ENCODE data around the gene PEX7.
"Not testable (repeated sequence)": the region's sequence is repeated elsewhere in the genome, so short reads cannot be mapped to it uniquely, and the experiment has no call there.

PEX7 gene

DNA sequence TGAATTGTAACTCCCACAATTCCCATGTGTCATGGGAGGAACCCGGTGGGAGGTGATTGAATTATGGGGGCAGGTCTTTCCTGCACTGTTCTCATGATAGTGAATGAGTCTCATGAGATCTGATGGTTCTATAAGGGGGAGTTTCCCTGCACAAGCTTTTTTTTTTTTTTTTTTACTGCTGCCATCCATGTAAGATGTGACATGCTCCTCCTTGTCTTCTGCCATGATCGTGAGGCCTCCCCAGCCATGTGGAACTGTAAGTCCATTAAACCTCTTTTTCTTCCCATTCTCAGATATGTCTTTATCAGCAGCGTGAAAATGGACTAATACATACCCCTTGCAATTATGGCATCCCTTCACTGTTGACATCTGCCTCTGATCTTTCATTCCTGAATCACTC is 82.1 kb downstream of the PEX7 start:
- DNase-seq, result not testable (repeated sequence)

DNA sequence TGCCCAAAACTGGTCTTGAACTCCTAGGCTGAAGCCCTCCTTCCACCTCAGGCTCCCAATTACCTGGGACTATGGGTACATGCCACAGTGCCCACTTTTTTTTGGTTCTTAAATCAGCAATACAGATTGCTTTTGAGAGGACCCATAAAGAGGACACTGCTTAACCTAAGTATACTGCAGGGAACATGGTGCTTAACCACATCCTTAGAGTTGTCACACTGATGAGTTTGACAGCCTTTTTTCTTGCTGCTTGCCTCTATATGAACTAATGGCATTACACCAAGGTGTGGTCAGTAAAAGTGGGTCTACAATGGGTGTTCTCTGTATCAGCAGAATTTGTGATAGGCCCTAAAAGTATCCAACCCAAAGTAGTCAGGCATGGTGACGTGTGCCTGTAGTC is 92.6 kb downstream of the PEX7 start:
- DNase-seq, result no peak

DNA sequence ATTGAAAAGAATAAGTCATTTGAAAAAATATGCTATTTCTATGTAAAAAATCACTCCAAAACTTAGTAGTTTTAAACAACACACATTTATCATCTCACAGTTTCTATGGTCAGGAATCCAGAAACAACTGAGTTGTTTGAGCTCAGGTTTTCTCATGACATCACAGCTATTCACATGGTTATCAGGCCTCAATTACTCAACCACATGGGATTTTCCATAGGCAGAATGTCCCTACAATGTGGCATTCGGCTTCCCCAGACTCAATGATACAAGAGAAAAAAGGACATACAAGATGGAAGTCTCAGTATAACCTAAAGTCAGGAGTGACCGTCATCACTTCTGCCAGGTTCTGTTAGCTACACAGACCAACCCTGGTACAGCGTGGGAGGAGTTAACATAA is 96.3 kb downstream of the PEX7 start:
- DNase-seq, result no peak

DNA sequence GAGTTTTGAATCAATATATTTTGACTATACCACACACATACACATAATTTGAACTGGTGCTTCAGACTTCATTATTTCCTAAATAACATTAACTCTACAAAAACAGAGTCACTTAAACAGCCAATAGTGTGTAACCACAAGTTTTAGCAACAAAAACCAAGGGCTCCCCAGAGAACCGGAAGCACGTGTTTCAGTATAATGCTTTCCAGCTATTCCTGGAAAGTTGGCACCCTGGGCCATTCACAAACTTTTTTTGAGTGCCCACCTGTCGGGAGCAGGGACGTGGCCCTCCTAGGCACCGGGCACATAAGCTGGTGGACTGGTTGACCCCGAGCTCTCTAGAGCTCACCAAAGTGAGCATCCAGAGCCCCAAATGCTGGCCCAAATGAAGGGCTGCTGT is 97.8 kb downstream of the PEX7 start:
- DNase-seq, result peak; percentile 10 to 27

DNA sequence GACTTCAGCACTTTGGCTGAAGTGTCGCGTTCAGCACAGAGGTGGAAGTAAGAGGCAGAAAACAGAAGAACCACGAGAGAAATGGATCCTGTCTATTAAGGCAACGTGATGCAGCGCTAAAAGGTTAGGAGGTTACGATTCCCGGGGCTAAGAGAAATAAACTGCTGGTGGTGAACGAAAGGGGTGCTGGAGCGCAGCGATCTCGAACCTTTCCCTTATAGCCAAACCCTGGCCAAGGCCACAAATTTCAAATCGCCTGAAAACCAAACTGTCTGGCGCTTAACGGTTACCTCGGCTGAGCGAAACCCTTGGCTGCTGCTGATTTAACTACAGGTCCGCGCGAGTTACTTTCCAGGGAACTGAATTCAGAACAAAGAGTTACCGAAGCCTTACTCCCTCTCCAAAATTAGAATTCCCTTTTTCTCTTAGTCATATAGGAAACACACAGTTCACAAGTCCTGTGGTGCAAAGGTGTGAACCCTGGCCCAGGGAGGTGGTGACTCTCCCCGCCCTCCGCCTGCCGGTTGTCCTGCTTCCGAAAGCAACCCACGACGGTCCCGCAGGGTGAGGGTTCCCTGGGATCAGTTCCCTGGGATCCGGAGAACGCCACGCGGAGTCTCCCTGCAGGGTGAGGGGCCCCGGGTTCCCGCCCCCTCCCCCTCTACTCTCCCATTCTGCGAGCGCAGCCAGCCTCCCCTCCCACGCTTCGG is 98.4 kb downstream of the PEX7 start:
- DNase-seq, result no peak

DNA sequence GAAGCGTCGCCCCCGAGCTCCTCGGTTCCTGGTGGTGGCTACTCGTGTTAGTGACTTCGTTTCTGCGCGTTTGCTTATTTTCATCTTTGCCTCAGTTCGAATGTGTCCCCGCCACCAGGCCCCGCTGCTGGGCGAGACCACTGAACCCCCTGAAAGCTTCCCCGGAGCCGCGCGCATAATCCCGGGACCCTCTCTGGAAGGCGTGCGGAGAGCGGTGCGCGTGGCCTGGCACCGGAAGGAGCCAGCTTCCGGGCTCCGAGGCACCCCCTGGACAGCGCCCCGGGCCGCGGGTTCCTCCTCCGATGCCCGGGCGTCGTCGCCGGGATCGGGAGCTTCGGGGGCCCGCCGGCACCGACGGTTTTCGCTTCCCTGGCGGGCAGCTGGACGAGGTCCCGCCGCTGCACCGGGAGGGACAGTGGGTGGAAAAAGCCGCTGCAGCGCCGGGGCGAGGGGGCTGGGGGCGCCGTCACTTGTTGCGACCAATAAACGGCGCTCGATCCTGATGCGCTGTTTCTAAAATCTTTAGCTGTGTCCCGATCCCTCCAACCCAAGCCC is 99.1 kb downstream of the PEX7 start:
- DNase-seq, result no peak

DNA sequence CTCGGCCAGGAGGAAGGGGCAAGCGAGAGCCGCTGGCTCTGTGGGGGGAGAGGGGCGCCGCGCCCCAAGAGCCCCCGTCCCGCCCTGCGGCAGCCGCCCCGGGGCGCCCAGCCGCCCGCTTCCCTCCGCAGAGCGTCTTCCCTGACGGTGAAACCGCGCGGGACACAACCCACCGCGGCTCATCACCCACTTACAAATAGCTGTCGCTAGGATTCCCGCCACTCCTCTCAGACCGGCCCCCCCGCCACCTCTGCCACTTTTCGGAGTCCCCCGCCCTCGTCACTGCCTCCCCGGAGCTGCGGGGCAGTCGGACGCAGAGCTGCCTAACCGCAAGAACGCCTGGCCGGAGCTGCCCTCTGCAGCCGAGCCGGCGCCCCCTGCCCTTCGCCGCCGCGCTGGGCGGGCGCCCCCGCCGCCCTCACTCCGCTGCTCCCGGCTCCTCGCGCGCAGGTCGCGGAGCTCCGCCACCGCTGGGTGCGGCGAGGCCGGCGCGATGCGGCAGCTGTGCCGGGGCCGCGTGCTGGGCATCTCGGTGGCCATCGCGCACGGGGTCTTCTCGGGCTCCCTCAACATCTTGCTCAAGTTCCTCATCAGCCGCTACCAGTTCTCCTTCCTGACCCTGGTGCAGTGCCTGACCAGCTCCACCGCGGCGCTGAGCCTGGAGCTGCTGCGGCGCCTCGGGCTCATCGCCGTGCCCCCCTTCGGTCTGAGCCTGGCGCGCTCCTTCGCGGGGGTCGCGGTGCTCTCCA is 99.7 kb downstream of the PEX7 start, which contains the start of gene SLC35D3:
Gene SLC35D3, plus strand, starts transcription at position 366 of the 749 bp plus-strand sequence. Its CDS starts 128 bp downstream, at position 494.
- peak; percentile 35 to 61 for DNase-seq

DNA sequence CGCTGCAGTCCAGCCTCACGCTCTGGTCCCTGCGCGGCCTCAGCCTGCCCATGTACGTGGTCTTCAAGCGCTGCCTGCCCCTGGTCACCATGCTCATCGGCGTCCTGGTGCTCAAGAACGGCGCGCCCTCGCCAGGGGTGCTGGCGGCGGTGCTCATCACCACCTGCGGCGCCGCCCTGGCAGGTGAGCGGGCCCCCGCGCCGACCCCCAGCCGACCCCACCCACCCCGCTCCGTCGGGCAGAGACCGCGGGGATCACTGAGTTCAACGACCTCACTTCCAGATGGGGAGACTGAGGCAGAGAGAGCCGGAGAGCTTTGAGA is 100.3 kb downstream of the PEX7 start:
- no peak for DNase-seq

DNA sequence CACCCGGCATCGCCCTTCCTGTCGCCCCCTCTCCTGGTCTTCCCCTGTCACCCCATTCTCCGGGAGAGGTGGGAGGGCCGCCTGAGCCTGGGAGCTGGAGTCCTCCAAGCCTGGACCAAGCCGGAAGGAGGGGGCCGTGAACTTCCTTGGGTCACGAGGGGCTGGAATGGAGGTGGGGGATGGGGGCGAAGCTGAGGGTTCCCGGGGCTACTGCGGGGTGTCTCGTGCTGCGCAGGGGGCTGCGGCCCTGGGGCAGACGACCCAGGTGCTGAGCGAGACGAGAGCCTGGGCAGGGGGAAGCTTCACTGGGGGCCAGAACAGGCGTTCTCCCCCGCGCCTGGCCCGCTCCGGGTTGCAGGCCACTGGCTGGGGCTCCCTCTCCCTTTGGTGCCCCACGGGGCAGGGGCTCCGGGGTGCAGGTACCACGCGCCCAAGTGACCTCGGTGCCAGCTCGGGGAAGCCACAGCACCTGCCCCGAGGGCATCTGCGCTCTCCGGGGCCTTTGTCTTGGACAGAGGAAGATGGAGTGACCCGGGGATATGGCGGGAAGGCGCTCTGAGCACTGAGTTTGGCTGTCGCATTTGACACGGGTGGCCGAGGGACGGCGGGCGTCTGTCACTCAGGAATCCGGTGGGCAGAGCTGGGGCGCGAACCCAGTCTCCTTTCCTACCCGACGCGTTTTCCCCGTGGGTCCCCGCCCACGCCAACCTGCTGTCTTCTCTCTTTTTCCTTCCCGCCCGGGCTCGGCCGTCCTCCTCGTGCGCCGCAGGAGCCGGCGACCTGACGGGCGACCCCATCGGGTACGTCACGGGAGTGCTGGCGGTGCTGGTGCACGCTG is 100.9 kb downstream of the PEX7 start:
- no peak for DNase-seq

DNA sequence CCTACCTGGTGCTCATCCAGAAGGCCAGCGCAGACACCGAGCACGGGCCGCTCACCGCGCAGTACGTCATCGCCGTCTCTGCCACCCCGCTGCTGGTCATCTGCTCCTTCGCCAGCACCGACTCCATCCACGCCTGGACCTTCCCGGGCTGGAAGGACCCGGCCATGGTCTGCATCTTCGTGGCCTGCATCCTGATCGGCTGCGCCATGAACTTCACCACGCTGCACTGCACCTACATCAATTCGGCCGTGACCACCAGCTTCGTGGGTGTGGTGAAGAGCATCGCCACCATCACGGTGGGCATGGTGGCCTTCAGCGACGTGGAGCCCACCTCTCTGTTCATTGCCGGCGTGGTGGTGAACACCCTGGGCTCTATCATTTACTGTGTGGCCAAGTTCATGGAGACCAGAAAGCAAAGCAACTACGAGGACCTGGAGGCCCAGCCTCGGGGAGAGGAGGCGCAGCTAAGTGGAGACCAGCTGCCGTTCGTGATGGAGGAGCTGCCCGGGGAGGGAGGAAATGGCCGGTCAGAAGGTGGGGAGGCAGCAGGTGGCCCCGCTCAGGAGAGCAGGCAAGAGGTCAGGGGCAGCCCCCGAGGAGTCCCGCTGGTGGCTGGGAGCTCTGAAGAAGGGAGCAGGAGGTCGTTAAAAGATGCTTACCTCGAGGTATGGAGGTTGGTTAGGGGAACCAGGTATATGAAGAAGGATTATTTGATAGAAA is 101.7 kb downstream of the PEX7 start:
- no peak for DNase-seq

DNA sequence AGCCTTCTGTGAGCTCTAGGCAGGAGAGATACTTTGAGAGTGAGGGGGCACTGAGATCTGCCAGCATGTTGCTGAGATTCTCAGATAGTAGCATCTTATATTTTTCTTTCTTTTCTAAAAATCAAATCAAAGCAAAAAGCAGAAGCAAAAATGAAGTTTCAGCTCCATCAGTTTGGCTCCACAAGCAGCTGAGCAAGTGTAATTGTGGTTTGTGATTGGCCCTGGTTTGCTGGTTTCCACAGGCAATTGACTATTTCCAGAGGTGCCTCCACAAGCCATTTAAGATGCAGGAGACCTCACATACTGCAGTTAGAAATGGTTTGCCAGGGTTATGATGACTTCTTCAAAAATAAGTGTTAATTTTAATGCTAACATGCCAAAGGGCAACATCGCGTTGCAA is 104.0 kb downstream of the PEX7 start:
- DNase-seq, result no peak

DNA sequence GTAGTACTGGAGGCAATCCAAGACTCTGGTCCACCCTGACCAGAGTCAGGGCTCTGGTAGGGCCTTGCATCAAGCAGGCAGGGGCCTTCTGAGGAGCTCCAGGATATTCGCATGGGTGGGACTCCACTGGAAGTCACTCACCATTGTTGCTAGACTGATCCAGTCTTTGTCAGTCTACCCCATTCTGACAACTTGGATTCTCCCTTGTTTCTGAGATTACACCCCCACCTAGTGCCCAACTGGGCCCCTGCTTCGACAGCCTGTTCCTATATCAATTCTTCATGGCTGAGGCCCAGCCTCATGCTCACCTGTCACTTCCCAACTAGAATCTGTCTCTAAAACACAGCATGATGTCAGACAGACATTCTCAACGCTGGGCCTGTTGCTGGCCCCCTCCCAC is 104.9 kb downstream of the PEX7 start:
- DNase-seq, result peak; percentile 15 to 35

DNA sequence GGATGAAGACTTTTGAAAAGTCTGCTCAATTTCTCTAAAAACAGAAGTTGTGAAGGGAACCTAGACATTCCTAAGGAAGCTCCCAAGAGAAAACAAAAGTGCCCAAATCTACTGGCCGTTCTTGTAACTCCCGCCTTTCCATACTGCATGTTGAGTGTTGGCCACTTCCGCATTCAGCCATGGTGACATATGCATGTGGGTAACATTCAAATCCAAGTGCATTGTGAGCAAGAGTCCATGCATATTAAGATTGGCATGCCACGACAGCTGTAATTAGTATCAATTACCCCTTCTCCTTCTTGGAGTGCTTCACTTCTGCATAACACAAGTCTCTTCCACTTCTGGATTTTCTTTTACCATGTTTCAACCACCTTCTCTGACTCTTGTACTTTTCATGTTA is 108.1 kb downstream of the PEX7 start:
- no peak for DNase-seq

DNA sequence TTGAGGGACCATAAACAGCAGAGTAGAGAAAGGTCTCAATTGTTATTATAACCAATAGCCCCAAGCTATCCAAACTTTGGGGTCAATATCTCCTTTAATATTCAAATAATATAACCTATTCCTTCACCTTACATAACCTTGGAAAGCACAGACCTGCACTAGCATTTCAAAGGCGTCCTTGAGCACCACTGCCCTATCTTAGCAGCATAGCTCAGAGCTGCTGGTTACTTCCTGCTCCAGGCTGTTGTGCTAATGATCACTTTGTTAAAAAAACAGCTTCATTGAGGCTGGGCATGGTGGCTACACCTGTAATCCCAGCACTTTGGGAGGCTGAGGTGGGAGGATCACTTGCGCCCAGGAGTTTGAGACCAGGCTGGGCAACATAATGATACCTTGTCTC is 110.2 kb downstream of the PEX7 start:
- DNase-seq, result no peak

DNA sequence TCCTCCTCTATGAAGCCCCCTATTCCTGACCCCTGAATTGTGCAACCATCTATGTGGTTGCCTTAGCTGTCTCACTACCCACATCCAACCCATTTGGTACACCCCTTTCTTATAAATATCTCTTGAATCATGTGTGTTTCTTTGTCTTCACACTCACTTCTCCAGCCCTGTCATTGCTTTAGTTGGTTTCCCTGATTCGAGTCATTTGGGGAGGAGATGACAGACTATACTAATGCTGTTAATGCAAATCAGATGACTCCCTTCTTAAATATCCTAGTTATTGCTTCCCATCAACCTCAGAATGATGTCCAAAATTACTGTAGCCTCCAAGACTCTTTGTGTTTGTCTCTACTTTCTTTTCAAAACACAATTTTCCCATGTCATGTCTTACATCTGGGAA is 122.7 kb downstream of the PEX7 start:
- no peak for DNase-seq

DNA sequence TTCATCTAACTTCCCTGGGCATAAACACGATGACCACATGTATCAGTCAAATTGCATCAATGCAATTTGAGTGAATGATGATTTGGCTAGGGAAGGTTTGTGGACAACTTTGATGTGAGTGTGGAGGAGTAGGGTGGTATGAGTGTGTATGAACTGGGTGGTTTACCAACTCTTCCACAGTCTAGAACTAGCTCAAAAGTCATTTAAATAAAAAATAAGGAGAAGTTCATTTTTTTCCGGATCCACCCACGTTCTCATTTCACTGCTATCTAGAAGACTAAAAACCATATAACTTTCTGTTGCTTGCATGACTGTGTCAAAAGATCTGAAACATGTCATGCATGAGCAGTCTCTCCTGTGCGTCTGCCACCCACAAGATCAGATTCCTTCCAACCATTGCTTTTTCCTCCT is 123.3 kb downstream of the PEX7 start:
- DNase-seq, result peak; percentile 45 to 55

DNA sequence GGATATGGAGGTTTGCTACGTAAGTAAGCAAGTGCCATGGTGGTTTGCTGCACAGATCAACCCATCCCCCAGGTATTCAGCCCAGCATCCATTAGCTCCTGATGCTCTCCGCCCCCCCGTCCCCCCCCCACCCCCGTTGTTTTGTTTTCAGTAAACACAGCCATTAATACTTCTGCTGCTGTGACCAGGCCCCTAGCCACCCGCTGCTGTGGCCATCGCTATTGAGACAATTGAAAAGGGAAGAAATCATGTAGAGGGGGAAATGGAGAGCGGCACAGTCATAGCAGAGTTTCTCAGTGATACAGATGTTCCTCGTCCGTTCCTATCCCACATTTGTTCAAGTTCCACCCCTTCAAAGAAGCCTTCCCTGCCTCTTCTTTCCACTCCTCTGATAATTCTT is 124.6 kb downstream of the PEX7 start:
- DNase-seq, result no peak

DNA sequence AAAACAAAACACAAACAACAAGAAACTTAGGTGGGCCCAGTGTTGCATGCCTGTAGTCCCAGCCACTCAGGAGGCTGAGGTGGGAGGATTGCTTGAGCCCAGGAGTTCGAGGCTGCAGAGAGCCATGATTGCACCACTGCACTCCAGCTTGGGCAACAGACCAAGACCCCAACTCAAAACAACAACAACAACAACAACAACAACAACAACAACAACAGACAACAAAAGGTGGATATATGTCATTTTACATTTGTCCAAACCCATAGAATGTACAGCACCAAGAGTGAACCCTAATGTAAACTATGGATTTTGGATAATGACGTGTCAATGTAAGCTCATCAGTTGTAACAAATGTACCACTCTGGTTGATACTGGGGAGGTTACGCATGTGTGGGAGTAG is 127.6 kb downstream of the PEX7 start:
- not testable (repeated sequence) for DNase-seq

DNA sequence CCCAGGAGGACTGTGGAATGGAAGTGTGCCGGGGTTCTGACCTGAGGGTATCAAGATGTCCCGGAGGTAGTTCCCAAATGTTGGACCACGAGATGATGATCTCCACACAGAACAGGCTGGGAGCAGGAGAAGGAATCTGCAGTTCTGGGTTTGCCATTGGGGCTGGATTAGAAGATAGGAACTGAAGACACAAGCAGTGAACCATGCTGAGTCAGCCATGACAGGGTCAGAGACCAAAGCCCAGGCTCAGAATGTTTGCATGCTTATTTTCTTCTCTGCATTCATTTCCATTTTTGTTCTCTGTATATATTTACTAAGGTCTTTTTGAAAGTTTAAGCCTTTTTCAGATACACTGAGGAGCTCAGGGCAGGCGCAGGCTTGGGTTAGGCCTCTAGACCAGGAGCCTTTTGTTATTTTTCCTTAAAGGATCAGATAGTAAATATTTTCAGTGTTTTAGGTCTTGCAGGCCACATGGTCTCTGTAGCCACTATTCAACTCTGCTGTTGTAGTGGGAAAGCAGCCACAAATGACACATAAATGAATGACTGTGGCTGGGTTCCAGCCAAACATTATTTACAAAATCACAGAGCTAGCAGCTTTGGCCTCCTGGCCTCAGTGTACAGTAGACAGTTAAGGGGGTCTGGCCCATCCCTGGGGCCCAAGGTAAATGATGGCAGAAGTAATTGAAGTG is 128.2 kb downstream of the PEX7 start:
- DNase-seq, result no peak

DNA sequence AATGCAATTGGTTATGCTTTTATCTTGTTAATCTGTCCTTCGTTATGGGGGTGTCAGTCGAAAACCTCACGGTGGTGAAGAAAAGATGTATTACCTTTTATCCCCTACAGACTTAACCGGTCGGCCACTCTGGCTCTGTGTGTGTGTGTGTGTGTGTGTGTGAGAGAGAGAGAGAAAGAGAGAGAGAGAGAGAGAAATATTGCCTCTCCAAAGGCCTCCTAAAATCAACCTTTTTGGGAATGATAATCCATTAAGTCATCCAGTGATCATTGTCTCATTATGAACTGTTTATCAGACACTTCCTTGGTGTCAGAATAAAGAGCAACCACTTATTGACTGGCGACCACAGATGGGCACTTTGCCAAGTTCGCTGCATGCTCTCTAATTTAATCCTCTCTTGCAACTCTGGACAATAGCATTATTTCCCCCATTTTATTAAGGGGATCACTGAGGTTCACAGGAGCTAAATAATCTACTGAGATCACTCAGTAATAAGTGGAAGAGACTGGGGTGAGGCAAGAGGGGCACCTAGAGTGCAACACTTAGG is 130.4 kb downstream of the PEX7 start:
- no peak for DNase-seq

DNA sequence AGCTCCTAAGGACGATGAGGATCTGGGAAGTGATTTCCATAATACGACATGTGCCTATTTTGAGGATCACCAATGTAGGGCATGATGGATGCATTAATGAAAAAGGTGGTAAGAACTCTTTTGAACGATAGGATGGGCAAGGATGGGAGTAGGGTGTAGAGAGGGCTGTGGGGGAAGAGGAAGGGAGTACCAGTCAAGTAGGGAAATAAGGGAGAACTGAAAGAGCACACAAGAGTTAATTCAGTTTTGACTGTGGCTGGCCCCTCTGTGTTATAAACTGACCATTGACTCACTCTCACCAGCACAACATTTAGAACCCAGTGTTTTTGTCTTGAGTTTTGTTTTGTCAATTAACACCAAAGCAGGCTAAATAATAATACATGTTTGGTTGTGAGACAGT is 132.7 kb downstream of the PEX7 start:
- DNase-seq, result no peak
